H54 (cell line): ENCODE measurements around the gene LAMA2.

ENCODE experiments used
- DNase-seq: peaks from one replicate; pipeline ENCODE4 v3.0.0; 2011; ENCODE audit warnings: low spot score, mixed read lengths; ENCODE audit not compliant: insufficient read length
- FAIRE-seq: peaks from 3 replicates; lab custom pipeline; 2011; peaks lifted over from hg19 to GRCh38; lab: Jason Lieb, UNC
- POLR2A ChIP-seq: IDR thresholded peaks from 2 replicates; pipeline ENCODE4 v1.6.1; 2011; ENCODE audit warnings: low read depth, mild to moderate bottlenecking, low read length

Gene LAMA2

GRCh38 chr6:129508477-129509145, 625.7 kb downstream of the LAMA2 start:
- DNase-seq, result no peak
- no peak for FAIRE-seq
- no peak for TF ChIP-seq POLR2A

DNA sequence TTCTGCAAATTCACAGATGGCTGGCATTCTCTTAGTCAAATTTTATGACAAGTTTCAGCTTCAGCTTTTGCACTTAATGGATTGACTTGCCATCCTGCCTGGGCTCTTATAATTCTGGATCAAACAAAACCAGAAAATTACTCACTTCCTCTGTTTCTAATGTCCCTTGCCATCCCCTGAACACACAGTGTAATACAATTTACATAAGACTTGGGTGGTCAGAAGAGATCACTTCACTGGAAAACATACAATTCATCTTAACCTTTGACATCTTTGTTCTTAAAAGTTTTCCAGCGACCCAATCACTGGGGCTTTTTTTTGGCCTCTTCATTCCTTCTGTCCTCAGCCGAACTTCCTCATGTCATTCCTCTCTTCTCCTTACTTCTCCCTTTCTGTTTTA, 628.0 kb downstream of the LAMA2 start:
- DNase-seq (no peak), FAIRE-seq (no peak)
- TF ChIP-seq POLR2A, result no peak

DNA sequence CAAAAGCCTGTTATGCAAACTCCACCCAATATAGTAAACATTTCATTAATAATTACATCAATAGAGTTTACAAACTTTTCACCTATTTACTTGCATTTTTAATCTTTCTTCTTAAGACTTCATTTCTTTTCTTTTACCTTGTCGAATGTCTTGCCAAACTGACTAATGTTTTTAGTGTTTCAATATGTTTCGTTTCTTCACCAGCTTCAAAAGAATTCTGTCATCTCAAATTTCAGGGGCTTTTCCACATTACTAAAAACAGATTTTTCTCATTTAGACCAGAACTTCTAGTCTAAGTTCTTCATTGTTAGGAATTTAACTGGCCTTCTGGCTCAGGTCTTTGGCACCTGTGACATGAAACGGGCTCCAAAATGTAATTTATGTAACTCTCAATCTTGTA, 630.5 kb downstream of the LAMA2 start:
- no peak for FAIRE-seq
- no peak for DNase-seq
- TF ChIP-seq POLR2A, result no peak

GRCh38 chr6:129515004-129515403, 632.1 kb downstream of the LAMA2 start:
- no peak for TF ChIP-seq POLR2A
- no peak for FAIRE-seq
- DNase-seq, result no peak

- TF ChIP-seq POLR2A, result no peak
- FAIRE-seq, result no peak
Observed at GRCh38 chr6:129516005-129516404, 633.1 kb downstream of the LAMA2 start.

DNA sequence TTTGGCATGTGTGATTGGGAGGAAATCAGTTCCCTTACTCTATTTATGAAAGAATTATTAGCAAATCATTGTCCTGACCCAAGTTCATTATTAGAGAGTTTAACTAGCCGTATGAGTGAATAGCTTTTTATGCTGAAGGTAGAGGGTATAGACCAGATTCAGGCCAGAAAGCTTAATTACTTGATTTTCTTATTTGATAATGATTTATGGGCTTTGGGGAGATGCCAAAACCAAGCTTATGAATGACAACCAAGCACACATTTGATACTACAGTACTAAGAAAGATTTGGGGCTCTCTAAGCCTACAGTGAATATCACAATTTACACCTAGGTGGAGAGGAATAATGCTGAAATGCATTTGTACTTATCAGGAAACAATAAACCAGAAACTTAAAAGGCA, 633.8 kb downstream of the LAMA2 start:
- no peak for TF ChIP-seq POLR2A
- FAIRE-seq, result no peak

More at GRCh38 chr6:129516005-129516404, 633.1 kb downstream of the LAMA2 start:
- no peak for DNase-seq

GRCh38 chr6:129517288-129517687, 634.4 kb downstream of the LAMA2 start:
- DNase-seq, result no peak

More for the DNA sequence above, 633.8 kb downstream of the LAMA2 start:
- no peak for DNase-seq

DNA sequence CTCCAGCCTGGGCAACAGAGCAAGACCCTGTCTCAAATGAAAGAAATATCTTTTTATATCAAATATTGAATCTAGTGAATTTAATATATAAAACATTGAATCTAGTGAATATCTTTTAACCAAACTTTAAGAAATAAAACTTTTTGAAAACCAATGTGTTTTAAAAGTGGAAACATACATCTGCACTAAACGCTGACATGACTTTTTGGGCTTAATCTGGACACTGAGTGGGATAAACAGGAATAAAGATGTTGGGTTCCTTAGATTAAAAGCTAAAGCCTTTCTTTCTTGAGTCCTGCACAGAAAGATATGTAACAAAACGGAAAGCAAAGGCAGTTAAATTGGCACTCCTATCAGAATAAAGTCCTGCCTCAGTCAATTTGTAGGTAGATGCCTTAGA, 636.8 kb downstream of the LAMA2 start:
- TF ChIP-seq POLR2A, result no peak
- FAIRE-seq, result no peak
- DNase-seq, result no peak

More at GRCh38 chr6:129517288-129517687, 634.4 kb downstream of the LAMA2 start:
- no peak for TF ChIP-seq POLR2A
- no peak for FAIRE-seq

GRCh38 chr6:129521946-129522345, 639.0 kb downstream of the LAMA2 start:
- no peak for TF ChIP-seq POLR2A
- no peak for FAIRE-seq

GRCh38 chr6:129523816-129524215, 640.9 kb downstream of the LAMA2 start:
- TF ChIP-seq POLR2A, result no peak
- FAIRE-seq, result no peak
- DNase-seq, result no peak

More at GRCh38 chr6:129521946-129522345, 639.0 kb downstream of the LAMA2 start:
- no peak for DNase-seq

DNA sequence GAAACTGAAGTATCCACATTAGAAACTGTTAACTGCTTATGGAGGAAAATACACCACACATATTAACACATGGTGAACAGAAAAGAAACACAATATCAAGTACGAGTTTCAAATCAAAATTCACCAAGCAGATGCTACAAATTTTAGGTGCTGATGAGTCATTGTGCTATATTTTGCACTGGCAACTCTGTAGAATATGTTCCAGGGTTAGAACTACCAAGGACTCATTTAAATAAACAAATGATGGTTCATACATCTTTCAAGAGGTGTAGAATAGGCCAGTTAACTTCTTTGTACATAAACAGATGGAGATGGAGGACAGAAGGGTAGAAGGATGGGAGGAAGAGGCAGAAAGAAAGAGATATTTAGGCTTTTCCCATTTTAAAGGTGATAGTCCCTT, 642.1 kb downstream of the LAMA2 start:
- FAIRE-seq, result no peak
- TF ChIP-seq POLR2A, result no peak
- DNase-seq, result no peak

GRCh38 chr6:129534926-129535325, 652.0 kb downstream of the LAMA2 start:
- no peak for TF ChIP-seq POLR2A
- FAIRE-seq (no peak), DNase-seq (no peak)

GRCh38 chr6:129536271-129536670, 653.3 kb downstream of the LAMA2 start:
- FAIRE-seq (no peak), DNase-seq (no peak)
- TF ChIP-seq POLR2A, result no peak

- DNase-seq (no peak), FAIRE-seq (no peak)
- TF ChIP-seq POLR2A, result no peak
Observed at GRCh38 chr6:129539032-129539431, 656.1 kb downstream of the LAMA2 start.

DNA sequence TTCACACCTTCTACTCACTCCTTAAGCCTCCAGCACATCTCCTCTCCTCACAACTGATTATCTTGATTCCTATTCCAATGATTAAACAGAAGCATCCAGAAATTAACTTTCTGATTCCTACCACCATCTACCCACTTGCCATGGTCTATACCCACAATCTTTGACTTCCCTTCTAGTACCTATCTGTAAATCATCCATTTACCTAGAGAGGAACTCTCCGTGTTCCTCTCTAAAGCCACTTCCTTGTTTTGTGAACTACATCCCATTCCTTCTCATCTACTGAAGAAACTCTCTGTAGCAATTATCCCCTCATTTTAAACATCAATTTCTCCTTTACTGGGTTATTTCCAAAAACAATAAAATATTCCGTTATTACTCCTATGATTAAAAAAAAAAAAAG, 659.8 kb downstream of the LAMA2 start:
- no peak for DNase-seq
- FAIRE-seq, result no peak
- no peak for TF ChIP-seq POLR2A

- FAIRE-seq (no peak), DNase-seq (no peak)
- TF ChIP-seq POLR2A, result no peak
Observed at GRCh38 chr6:129543981-129544380, 661.0 kb downstream of the LAMA2 start.
